ENCODE measurements around the gene IQSEC1. TPM values are rescaled to one million over a fixed set of nuclear protein-coding genes. Genes with fewer than 3 reads are reported as not detected.

The IQSEC1 gene
- total RNA-seq, 1 donor from 2014 or later: 211 TPM

GRCh38 chr3:13008155-13008995 lies 64.9 kb downstream of the IQSEC1 start:
- no peak for DNase-seq
- H3K27me3 Mint-ChIP-seq (ENCODE audit: unreplicated experiment): peaks cover 11% of the 10 kb centered on the region
- peaks cover 70% of the 10 kb centered on the region for H3K4me1 Mint-ChIP-seq (ENCODE audit: low read depth, unreplicated experiment)
- H3K27ac Mint-ChIP-seq (ENCODE audit: unreplicated experiment): peak overlapping the region; percentile 83
- peak overlapping the region; percentile 76 for H3K4me3 Mint-ChIP-seq (ENCODE audit: unreplicated experiment)
- TF ChIP-seq CTCF (IDR thresholded peaks at IDR 0.05; ENCODE audit: partially characterized antibody, unreplicated experiment): no peak
- H3K9me3 Mint-ChIP-seq (ENCODE audit: unreplicated experiment): peaks cover 15% of the 10 kb centered on the region
- H3K36me3 Mint-ChIP-seq (ENCODE audit: unreplicated experiment): no peaks in the 10 kb centered on the region

- H3K27ac Mint-ChIP-seq (ENCODE audit: unreplicated experiment): peak overlapping the region; percentile 22
- peaks cover 11% of the 10 kb centered on the region for H3K27me3 Mint-ChIP-seq (ENCODE audit: unreplicated experiment)
- TF ChIP-seq CTCF (IDR thresholded peaks at IDR 0.05; ENCODE audit: partially characterized antibody, unreplicated experiment): no peak
- H3K36me3 Mint-ChIP-seq (ENCODE audit: unreplicated experiment): no peaks in the 10 kb centered on the region
- peak overlapping the region; percentile 76 for H3K4me3 Mint-ChIP-seq (ENCODE audit: unreplicated experiment)
- H3K9me3 Mint-ChIP-seq (ENCODE audit: unreplicated experiment): peaks cover 15% of the 10 kb centered on the region
- peaks cover 67% of the 10 kb centered on the region for H3K4me1 Mint-ChIP-seq (ENCODE audit: low read depth, unreplicated experiment)
- DNase-seq: no peak
Observed at GRCh38 chr3:13007251-13007941, 65.8 kb downstream of the IQSEC1 start.

- Mint-ChIP-seq H3K4me3 (ENCODE audit: unreplicated experiment) (peak overlapping the region; percentile 59), H3K4me1 (ENCODE audit: low read depth, unreplicated experiment) (peaks cover 58% of the 10 kb centered on the region), H3K36me3 (ENCODE audit: unreplicated experiment) (no peaks in the 10 kb centered on the region), H3K9me3 (ENCODE audit: unreplicated experiment) (peaks cover 17% of the 10 kb centered on the region), H3K27me3 (ENCODE audit: unreplicated experiment) (peaks cover 11% of the 10 kb centered on the region), H3K27ac (ENCODE audit: unreplicated experiment) (peak overlapping the region; percentile 70)
- TF ChIP-seq CTCF (IDR thresholded peaks at IDR 0.05; ENCODE audit: partially characterized antibody, unreplicated experiment): no peak
- DNase-seq: no peak
Observed at GRCh38 chr3:13006216-13006990, 66.8 kb downstream of the IQSEC1 start.

- H3K27me3 Mint-ChIP-seq (ENCODE audit: unreplicated experiment): peaks cover 11% of the 10 kb centered on the region
- H3K27ac Mint-ChIP-seq (ENCODE audit: unreplicated experiment): peak overlapping the region; percentile 43
- DNase-seq: no peak
- peaks cover 51% of the 10 kb centered on the region for H3K4me1 Mint-ChIP-seq (ENCODE audit: low read depth, unreplicated experiment)
- no peak for TF ChIP-seq CTCF (IDR thresholded peaks at IDR 0.05; ENCODE audit: partially characterized antibody, unreplicated experiment)
- H3K36me3 Mint-ChIP-seq (ENCODE audit: unreplicated experiment): no peaks in the 10 kb centered on the region
- H3K9me3 Mint-ChIP-seq (ENCODE audit: unreplicated experiment): peaks cover 14% of the 10 kb centered on the region
- no peak overlapping the region for H3K4me3 Mint-ChIP-seq (ENCODE audit: unreplicated experiment)
Observed at GRCh38 chr3:13005301-13005700, 67.9 kb downstream of the IQSEC1 start.

Measured in glutamatergic neuron (in vitro differentiated cells).